PC-9 (cell line): ENCODE measurements around the gene TOR1B. TPM values are rescaled to one million over a fixed set of nuclear protein-coding genes. Genes with fewer than 3 reads are reported as not detected.

ENCODE experiments used
- BruUV-seq: library from RNA; stranded (reverse); fragments of 400-500 nt; replicated peaks from 2 replicates; lab custom pipeline; 2021; lab: Mats Ljungman, UMichigan
- CTCF ChIA-PET: fragments of 300-600 bp; sonication (Branson Sonifier 250); formaldehyde crosslinking; loops from one replicate; lab custom pipeline; 2022; ENCODE audit warnings: antibody characterized with exemption; lab: Charles Lee
- POLR2A ChIA-PET: fragments of 300-600 bp; sonication (Branson Sonifier 250); formaldehyde crosslinking; loops from one replicate; lab custom pipeline; 2022; ENCODE audit warnings: antibody characterized with exemption; ENCODE audit not compliant: unreplicated experiment; lab: Charles Lee
- DNase-seq, 2 experiments: peaks; one replicate each; pipeline versions ENCODE4 v3.0.0 to v3.0.0-alpha.2; 2015 to 2022; ENCODE audit warnings: mixed read lengths in 1 of 2
- H2AFZ ChIP-seq: fragments of 200-600 bp; sonication (generic); 2 replicates; pipeline ENCODE4 v1.8.1; 2017; ENCODE audit warnings: antibody characterized with exemption
- H3F3A ChIP-seq: fragments of 200-600 bp; sonication (generic); 2 replicates; pipeline ENCODE4 v1.8.1; 2017; ENCODE audit warnings: antibody characterized with exemption, mild to moderate bottlenecking, low read depth; ENCODE audit not compliant: insufficient read depth
- H3K27ac ChIP-seq: fragments of 200-600 bp; sonication (generic); 2 replicates; pipeline ENCODE4 v1.6.1; 2016; ENCODE audit warnings: mixed run types
- H3K27me3 ChIP-seq: fragments of 200-600 bp; sonication (generic); 2 replicates; pipeline ENCODE4 v1.6.1; 2016; ENCODE audit warnings: low read depth, mixed run types; ENCODE audit not compliant: insufficient read depth
- H3K36me3 ChIP-seq: fragments of 200-600 bp; sonication (generic); 2 replicates; pipeline ENCODE4 v1.6.1; 2016; ENCODE audit warnings: low read depth, mixed run types
- H3K4me1 ChIP-seq: fragments of 200-600 bp; sonication (generic); replicated peaks from 2 replicates; pipeline ENCODE4 v1.6.1; 2016; ENCODE audit warnings: mixed run types; ENCODE audit not compliant: insufficient read depth
- H3K4me2 ChIP-seq: fragments of 200-600 bp; sonication (generic); 2 replicates; pipeline ENCODE4 v1.6.1; 2017; ENCODE audit warnings: mixed run types
- H3K4me3 ChIP-seq: fragments of 200-600 bp; sonication (generic); 2 replicates; pipeline ENCODE4 v1.6.1; 2016; ENCODE audit warnings: mixed run types
- H3K79me2 ChIP-seq: fragments of 200-600 bp; sonication (generic); 2 replicates; pipeline ENCODE4 v1.6.1; 2017; ENCODE audit warnings: low read depth, mixed run types
- H3K9me2 ChIP-seq: fragments of 200-600 bp; sonication (generic); 2 replicates; pipeline ENCODE4 v1.8.1; 2017; ENCODE audit warnings: mild to moderate bottlenecking; ENCODE audit not compliant: insufficient read depth
- H3K9me3 ChIP-seq: fragments of 200-600 bp; sonication (generic); 2 replicates; pipeline ENCODE4 v1.8.1; 2016; ENCODE audit warnings: low read depth; ENCODE audit not compliant: insufficient read depth
- H4K20me1 ChIP-seq: fragments of 200-600 bp; sonication (generic); 2 replicates; pipeline ENCODE4 v1.8.1; 2017; ENCODE audit not compliant: insufficient read depth
- CTCF ChIP-seq: fragments of 200-600 bp; sonication (generic); conservative IDR thresholded peaks from 2 replicates; pipeline ENCODE4 v1.6.1; 2017; ENCODE audit warnings: mixed run types, antibody characterized with exemption, mild to moderate bottlenecking, moderate library complexity
- EZH2 ChIP-seq: fragments of 200-600 bp; sonication (generic); IDR thresholded peaks from 2 replicates; pipeline ENCODE4 v1.8.0; 2017; ENCODE audit warnings: antibody characterized with exemption, low read depth
- intact Hi-C: fragments of 100-400 bp; cut with micrococcal nuclease; formaldehyde crosslinking; loops from one replicate; pipeline ENCODE4 v1.10.0; 2022; ENCODE audit not compliant: unreplicated experiment
- total RNA-seq: library from RNA; stranded (reverse); gene quantifications from 2 replicates; pipeline ENCODE4 v1.2.3, GENCODE V29; 2021

TOR1B gene
- total RNA-seq, 1 experiment from 2014 or later: 26.5 TPM

DNA sequence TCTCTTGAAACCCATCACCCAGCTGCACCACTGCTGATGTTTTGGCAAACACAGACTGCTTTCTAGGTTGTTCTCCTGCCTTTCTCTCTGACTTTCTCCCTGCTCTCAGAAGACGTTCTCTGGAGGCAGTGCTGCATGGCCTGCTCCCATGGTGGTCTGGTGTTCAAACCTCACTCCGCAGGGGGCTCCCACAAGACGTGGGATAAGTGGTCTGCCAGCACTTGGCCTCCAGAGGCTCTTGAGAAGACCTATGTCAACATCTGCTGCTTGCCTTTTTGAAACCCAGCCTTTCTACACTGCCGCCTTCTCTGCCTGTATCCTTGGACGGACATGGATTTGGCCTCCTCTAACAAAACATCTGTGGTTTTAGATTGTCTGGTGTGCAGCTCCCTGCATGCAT, 48.8 kb downstream of the TOR1B start:
- Histone ChIP-seq H3K27ac (no peak overlapping the region), H3K36me3 (no peaks in the 10 kb centered on the region), H3K27me3 (no peaks in the 10 kb centered on the region), H3F3A (peaks cover 18% of the 10 kb centered on the region), H3K9me2 (no peaks in the 10 kb centered on the region), H2AFZ (no peak overlapping the region), H4K20me1 (no peaks in the 10 kb centered on the region), H3K4me1 (peaks cover 24% of the 10 kb centered on the region), H3K4me3 (no peak overlapping the region), H3K79me2 (no peaks in the 10 kb centered on the region), H3K9me3 (no peaks in the 10 kb centered on the region; the same call in 1 of the 2 replicates), H3K4me2 (peak overlapping the region; percentile 37; the same call in 1 of the 2 replicates)
- intact Hi-C loops: no loop called here
- ChIA-PET POLR2A (no interaction called here), CTCF (interaction anchor here (1.2 kb wide), 1 partner anchor 12 kb away, joined by 3 read pairs; no protein-coding TSS in a partner anchor)
- TF ChIP-seq EZH2: no peak
- no peak for TF ChIP-seq CTCF
- no TSS peak for BruUV-seq
- no peak for DNase-seq

GRCh38 chr9:129852579-129852978, 49.6 kb downstream of the TOR1B start:
- peak; percentile 45 to 83 for DNase-seq
- Histone ChIP-seq H3K9me3 (no peaks in the 10 kb centered on the region; the same call in 1 of the 2 replicates), H3F3A (peaks cover 18% of the 10 kb centered on the region), H3K27me3 (no peaks in the 10 kb centered on the region), H3K4me2 (peak overlapping the region; percentile 37), H3K27ac (peak overlapping the region; percentile 15), H3K36me3 (no peaks in the 10 kb centered on the region), H3K4me1 (peaks cover 24% of the 10 kb centered on the region), H2AFZ (no peak overlapping the region), H3K79me2 (no peaks in the 10 kb centered on the region), H3K9me2 (no peaks in the 10 kb centered on the region), H3K4me3 (no peak overlapping the region), H4K20me1 (no peaks in the 10 kb centered on the region)
- intact Hi-C loops: no loop called here
- CTCF ChIA-PET: interaction anchor here (1.2 kb wide), 1 partner anchor 11 kb away, joined by 3 read pairs; no protein-coding TSS in a partner anchor
- POLR2A ChIA-PET: interaction anchor here (0.6 kb wide), 1 partner anchor 213 kb away, joined by 43 read pairs; no protein-coding TSS in a partner anchor
- BruUV-seq: no TSS peak
- no peak for TF ChIP-seq CTCF

DNA sequence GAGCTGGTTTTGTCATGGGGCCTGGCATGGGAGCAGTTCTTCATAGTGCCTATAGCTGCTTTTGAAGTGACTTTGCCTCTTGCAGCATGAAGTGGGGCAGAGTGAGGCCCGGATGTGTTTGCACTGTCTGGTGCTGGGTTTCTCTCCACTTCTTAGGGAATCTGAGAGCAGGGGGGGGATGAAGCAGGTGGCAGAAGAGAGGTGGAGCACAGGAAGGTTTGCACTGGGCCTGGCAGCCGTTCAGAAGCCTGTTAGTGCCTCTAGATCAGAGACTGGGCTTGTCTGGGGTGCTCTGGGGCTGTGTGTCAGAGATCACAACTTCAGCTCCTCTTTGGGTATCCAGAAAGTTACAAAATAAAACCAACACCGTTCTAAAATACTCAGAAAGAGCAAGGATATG, 50.6 kb downstream of the TOR1B start:
- no peak for TF ChIP-seq CTCF
- TF ChIP-seq EZH2: no peak
- Histone ChIP-seq H3K27me3 (no peaks in the 10 kb centered on the region), H3K36me3 (no peaks in the 10 kb centered on the region), H2AFZ (no peak overlapping the region), H3K4me1 (peaks cover 24% of the 10 kb centered on the region), H3K9me3 (no peaks in the 10 kb centered on the region; the same call in 1 of the 2 replicates), H3K4me2 (no peak overlapping the region), H3F3A (peaks cover 18% of the 10 kb centered on the region), H3K27ac (no peak overlapping the region), H3K79me2 (no peaks in the 10 kb centered on the region), H3K4me3 (no peak overlapping the region), H4K20me1 (no peaks in the 10 kb centered on the region), H3K9me2 (no peaks in the 10 kb centered on the region)
- ChIA-PET POLR2A (no interaction called here), CTCF (interaction anchor here (0.6 kb wide), 1 partner anchor 370 kb away, joined by 5 read pairs; no protein-coding TSS in a partner anchor)
- no peak for DNase-seq
- no TSS peak for BruUV-seq
- intact Hi-C loops: no loop called here
